ENCODE data around the gene SH3BP1. TPM values are rescaled to one million over a fixed set of nuclear protein-coding genes. Genes with fewer than 3 reads are reported as not detected.

The SH3BP1 gene
- total and polyA plus RNA-seq, 2 donors (not counting 1 experiment from before 2014, with no cell fraction given) = 44.0 to 69.7 TPM

DNA sequence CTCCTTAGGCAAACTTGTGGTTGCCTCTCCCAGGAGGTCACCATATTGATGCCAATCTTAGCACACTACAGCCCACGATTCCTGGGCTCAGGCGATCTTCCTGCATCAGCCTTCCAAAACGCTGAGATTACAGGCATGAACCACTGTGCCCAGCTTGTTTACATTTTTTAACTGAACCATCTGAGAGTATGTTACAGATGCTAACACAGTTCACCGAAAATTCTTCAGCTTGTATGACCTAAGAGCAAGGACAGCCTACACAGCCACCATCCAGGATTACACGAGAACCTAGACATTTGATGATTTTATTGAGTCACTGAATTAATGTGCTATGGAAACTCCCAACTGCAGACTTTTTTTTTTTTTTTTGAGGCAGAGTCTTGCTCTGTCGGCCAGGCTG, 30.1 kb downstream of the SH3BP1 start:
- CTCF ChIA-PET = interaction anchor here (0.7 to 23.0 kb wide), 8 partner anchors 8 to 873 kb away, joined by 3 to 501 read pairs (median 9); partner anchors contain the start of genes LGALS1, NOL12, PDXP and SH3BP1
- peak overlapping the region; percentile 50 for H3K27ac Mint-ChIP-seq

More for the DNA sequence above, 30.1 kb downstream of the SH3BP1 start:
- peaks cover 0 to 18% of the 10 kb centered on the region in 2 experiments for H3K36me3 ChIP-seq (replicated peaks in 1 of 2; ENCODE audit: control extremely low read depth in 1 of 2, control insufficient read depth in 1 of 2, extremely low read depth in 1 of 2, insufficient read depth in 2 of 2, low read length in 1 of 2)
- H3K9ac ChIP-seq (ENCODE audit: low read length) = no peak overlapping the region
- Mint-ChIP-seq H3K27me3 (no peaks in the 10 kb centered on the region), H3K4me3 (no peak overlapping the region), H3K4me1 (peaks cover 26% of the 10 kb centered on the region), H3K9me3 (ENCODE audit: insufficient read depth) (no peaks in the 10 kb centered on the region)
- H3K79me2 ChIP-seq (ENCODE audit: control insufficient read depth, insufficient read depth, low read length) = peaks cover under 1% of the 10 kb centered on the region
- WGBS (ENCODE audit: insufficient coverage) = 83% methylated on average over 4 of the region's 6 CpGs
- TF ChIP-seq, protein P1, sequence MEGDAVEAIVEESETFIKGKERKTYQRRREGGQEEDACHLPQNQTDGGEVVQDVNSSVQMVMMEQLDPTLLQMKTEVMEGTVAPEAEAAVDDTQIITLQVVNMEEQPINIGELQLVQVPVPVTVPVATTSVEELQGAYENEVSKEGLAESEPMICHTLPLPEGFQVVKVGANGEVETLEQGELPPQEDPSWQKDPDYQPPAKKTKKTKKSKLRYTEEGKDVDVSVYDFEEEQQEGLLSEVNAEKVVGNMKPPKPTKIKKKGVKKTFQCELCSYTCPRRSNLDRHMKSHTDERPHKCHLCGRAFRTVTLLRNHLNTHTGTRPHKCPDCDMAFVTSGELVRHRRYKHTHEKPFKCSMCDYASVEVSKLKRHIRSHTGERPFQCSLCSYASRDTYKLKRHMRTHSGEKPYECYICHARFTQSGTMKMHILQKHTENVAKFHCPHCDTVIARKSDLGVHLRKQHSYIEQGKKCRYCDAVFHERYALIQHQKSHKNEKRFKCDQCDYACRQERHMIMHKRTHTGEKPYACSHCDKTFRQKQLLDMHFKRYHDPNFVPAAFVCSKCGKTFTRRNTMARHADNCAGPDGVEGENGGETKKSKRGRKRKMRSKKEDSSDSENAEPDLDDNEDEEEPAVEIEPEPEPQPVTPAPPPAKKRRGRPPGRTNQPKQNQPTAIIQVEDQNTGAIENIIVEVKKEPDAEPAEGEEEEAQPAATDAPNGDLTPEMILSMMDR (IDR thresholded peaks at IDR 0.05) = no peak
- TF ChIP-seq EZH2 (IDR thresholded peaks at IDR 0.05; ENCODE audit: borderline replicate concordance, insufficient read depth, low read depth, low read length, poor library complexity, severe bottlenecking) = no peak
- no peak overlapping the region for H2AFZ ChIP-seq (ENCODE audit: insufficient read depth, low read depth, low read length, poor library complexity, severe bottlenecking)
- ATAC-seq (ENCODE audit: low read depth) = no peak
- no peaks in the 10 kb centered on the region for H4K20me1 ChIP-seq (ENCODE audit: control insufficient read depth, insufficient read depth, low read length, poor library complexity, severe bottlenecking)
- no peak overlapping the region for H3K4me2 ChIP-seq (replicated peaks; ENCODE audit: low read depth, low read length, poor library complexity, severe bottlenecking)
- H3K27ac ChIP-seq (ENCODE audit: low read length in 2 of 2) = no peak overlapping the region
- H3K4me1 ChIP-seq (ENCODE audit: control insufficient read depth in 2 of 2, insufficient read depth in 2 of 2, low read length in 2 of 2) = peaks cover 15 to 24% of the 10 kb centered on the region in 2 donors
- POLR2A ChIA-PET = interaction anchor here (0.7 kb wide), 1 partner anchor 110 kb away, joined by 6 read pairs; no protein-coding TSS in a partner anchor
- no peak overlapping the region for H3K4me3 ChIP-seq (ENCODE audit: control extremely low read depth in 1 of 5, extremely low read depth in 1 of 5, insufficient read depth in 1 of 5, low read depth in 2 of 5, low read length in 4 of 5)
- no peak for DNase-seq
- H3K9me3 ChIP-seq (ENCODE audit: control extremely low read depth in 1 of 3, control insufficient read depth in 2 of 3, insufficient read depth in 1 of 3, low read length in 2 of 3) = no peaks in the 10 kb centered on the region
- intact Hi-C loops (cut with micrococcal nuclease) = no loop called here
- no peaks in the 10 kb centered on the region for H3K27me3 ChIP-seq (replicated peaks in 1 of 4; ENCODE audit: control extremely low read depth in 1 of 4, control insufficient read depth in 3 of 4, insufficient read depth in 4 of 4, low read length in 3 of 4)

Data from B cell (primary cell).